ENCODE measurements around the gene TUBA1C. TPM values are rescaled to one million over a fixed set of nuclear protein-coding genes. Genes with fewer than 3 reads are reported as not detected.
"Not testable (repeated sequence)": the region's sequence is repeated elsewhere in the genome, so short reads cannot be mapped to it uniquely, and the experiment has no call there.

TUBA1C gene
- polyA plus RNA-seq, 2 donors: 299 to 1,124 TPM

DNA sequence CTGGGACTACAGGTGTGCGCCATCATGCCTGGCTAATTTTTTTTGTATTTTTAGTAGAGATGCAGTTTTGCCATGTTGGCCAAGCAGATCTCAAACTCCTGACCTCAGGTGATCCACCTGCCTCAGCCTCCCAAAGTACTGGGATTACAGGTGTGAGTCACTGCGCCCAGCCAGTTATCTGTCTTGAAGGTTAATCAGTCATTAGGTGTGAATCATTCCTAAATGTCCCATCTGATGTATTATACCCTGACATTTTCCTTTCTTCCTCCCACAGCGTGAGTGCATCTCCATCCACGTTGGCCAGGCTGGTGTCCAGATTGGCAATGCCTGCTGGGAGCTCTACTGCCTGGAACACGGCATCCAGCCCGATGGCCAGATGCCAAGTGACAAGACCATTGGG, 4.3 kb downstream of the TUBA1C start:
- not testable (repeated sequence) for H3K4me1 ChIP-seq (ENCODE audit: control insufficient read depth in 2 of 2, insufficient read depth in 2 of 2, low read length in 1 of 2); H3K9me3 ChIP-seq (ENCODE audit: control insufficient read depth in 2 of 2, insufficient read depth in 1 of 2, low read depth in 1 of 2, low read length in 1 of 2); H3K4me3 ChIP-seq (ENCODE audit: low read depth in 1 of 2, low read length in 2 of 2); H3K27me3 ChIP-seq (ENCODE audit: control insufficient read depth in 1 of 2, insufficient read depth in 2 of 2, low read length in 2 of 2)
- peak overlapping the region; percentile 74 to 77 for H3K27ac ChIP-seq (ENCODE audit: low read depth in 2 of 2, low read length in 1 of 2)
- 51 to 69% methylated on average over 4 to 6 of the region's 6 CpGs for WGBS, 2 donors
- H3K36me3 ChIP-seq (ENCODE audit: control insufficient read depth in 2 of 2, insufficient read depth in 2 of 2, low read length in 1 of 2): peaks cover 4 to 18% of the 10 kb centered on the region in 2 donors

DNA sequence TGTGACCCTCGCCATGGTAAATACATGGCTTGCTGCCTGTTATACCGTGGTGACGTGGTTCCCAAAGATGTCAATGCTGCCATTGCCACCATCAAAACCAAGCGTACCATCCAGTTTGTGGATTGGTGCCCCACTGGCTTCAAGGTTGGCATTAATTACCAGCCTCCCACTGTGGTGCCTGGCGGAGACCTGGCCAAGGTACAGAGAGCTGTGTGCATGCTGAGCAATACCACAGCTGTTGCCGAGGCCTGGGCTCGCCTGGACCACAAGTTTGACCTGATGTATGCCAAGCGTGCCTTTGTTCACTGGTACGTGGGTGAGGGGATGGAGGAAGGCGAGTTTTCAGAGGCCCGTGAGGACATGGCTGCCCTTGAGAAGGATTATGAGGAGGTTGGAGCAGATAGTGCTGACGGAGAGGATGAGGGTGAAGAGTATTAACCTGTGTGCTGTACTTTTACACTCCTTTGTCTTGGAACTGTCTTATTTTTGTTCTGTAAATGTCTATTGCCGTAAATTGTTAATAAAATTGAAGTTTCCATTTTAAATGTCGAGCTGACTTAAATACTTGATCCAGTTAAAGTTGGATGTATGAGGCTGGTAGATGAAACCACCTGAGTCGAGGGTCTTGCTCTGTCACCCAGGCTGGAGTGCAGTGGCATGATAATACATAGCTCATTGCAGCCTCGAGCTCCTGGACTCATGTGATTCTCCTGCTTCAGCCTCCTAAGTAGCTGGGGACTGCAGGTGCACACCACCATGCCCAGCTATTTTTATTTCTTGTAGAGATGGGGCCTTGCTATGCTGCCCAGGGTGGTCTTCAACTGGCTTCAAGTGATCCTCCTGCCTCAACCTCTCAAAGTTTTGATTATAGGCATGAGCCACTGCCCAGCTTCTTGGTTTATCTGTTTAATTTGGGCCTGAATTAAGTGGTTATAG, 8.2 kb downstream of the TUBA1C start:
- Histone ChIP-seq H3K36me3 (ENCODE audit: control insufficient read depth in 2 of 2, insufficient read depth in 2 of 2, low read length in 1 of 2) (peaks cover 4 to 21% of the 10 kb centered on the region in 2 donors), H3K9me3 (ENCODE audit: control insufficient read depth in 2 of 2, insufficient read depth in 1 of 2, low read depth in 1 of 2, low read length in 1 of 2) (no peaks in the 10 kb centered on the region), H3K27ac (ENCODE audit: low read depth in 2 of 2, low read length in 1 of 2) (no peak overlapping the region), H3K4me1 (ENCODE audit: control insufficient read depth in 2 of 2, insufficient read depth in 2 of 2, low read length in 1 of 2) (peaks cover 0 to 7% of the 10 kb centered on the region in 2 donors), H3K4me3 (ENCODE audit: low read depth in 1 of 2, low read length in 2 of 2) (no peak overlapping the region), H3K27me3 (ENCODE audit: control insufficient read depth in 1 of 2, insufficient read depth in 2 of 2, low read length in 2 of 2) (no peaks in the 10 kb centered on the region)
- WGBS, 2 donors: 94 to 95% methylated on average over 16 of the region's 16 CpGs

DNA sequence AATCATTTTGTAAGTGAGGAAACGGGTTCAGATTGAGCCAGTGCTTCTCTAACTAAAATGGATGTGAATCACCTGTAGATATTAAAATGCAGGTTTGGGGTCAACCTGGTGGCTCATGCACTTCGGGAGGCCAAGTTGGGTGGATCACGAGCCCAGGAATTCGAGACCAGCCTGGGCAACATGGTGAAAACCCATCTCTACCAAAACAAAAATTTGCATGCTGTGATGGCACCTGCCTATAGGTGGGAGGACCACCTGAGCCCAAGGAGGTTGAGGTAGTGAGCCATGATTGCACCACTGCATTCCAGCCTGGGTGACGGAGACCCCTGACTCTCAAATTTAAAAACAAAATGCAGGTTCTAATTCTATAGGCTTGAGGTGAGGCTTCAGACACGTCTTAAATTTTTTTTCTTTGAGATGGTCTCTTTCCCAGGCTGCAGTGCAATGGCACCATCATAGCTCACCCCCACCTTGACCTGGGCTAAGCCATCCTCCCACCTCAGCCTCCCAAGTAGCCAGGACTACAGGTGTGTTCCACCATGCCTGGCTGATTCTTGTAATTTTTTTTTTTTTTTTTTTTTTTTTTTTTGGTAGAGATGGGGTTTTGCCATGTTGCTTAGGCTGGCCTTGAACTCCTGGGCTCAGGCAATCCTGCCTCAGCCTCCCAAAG, 9.0 kb downstream of the TUBA1C start:
- Histone ChIP-seq H3K36me3 (ENCODE audit: control insufficient read depth in 2 of 2, insufficient read depth in 2 of 2, low read length in 1 of 2) (peaks cover 4 to 21% of the 10 kb centered on the region in 2 donors), H3K27ac (ENCODE audit: low read depth in 2 of 2, low read length in 1 of 2) (no peak overlapping the region), H3K27me3 (ENCODE audit: control insufficient read depth in 1 of 2, insufficient read depth in 2 of 2, low read length in 2 of 2) (no peaks in the 10 kb centered on the region), H3K4me3 (ENCODE audit: low read depth in 1 of 2, low read length in 2 of 2) (no peak overlapping the region), H3K4me1 (ENCODE audit: control insufficient read depth in 2 of 2, insufficient read depth in 2 of 2, low read length in 1 of 2) (peaks cover 0 to 7% of the 10 kb centered on the region in 2 donors), H3K9me3 (ENCODE audit: control insufficient read depth in 2 of 2, insufficient read depth in 1 of 2, low read depth in 1 of 2, low read length in 1 of 2) (no peaks in the 10 kb centered on the region)
- WGBS, 2 donors: 90 to 93% methylated on average over 6 of the region's 6 CpGs

DNA sequence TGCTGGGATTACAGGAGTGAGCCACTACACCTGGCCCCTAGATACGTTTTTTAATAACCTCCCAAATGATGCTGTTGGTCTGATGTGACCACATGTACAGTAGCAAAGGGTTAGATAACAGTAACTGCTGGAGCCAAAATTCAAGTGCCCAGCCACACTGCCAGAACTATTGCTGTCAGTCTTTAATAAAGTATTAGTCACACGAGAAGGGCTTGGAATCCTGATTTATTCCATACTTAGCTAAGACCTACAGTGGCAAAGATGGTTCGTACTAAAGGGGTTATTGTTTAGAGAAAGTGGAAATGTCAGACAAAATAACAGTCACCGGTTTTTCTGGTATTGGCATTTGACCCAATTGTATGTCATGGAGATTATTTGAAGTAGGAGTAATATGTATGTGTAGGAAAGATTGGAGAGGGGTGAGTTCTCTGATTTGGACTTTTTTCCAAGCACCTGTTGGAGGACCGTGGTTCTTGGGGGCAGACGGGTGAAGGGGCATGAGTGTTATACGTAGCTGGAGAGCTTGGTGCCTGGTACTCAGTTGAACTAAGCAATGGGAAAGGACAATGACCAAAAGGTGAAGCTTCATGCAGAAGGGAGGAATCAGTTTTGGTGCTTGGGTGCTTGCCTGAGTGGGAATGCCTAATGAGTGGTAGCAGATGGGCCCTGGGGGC, 9.7 kb downstream of the TUBA1C start:
- 71 to 77% methylated on average over 7 of the region's 7 CpGs for WGBS, 2 donors
- no peak overlapping the region for H3K27ac ChIP-seq (ENCODE audit: low read depth in 2 of 2, low read length in 1 of 2)
- no peak overlapping the region for H3K4me3 ChIP-seq (ENCODE audit: low read depth in 1 of 2, low read length in 2 of 2)
- peaks cover 0 to 3% of the 10 kb centered on the region in 2 donors for H3K4me1 ChIP-seq (ENCODE audit: control insufficient read depth in 2 of 2, insufficient read depth in 2 of 2, low read length in 1 of 2)
- H3K36me3 ChIP-seq (ENCODE audit: control insufficient read depth in 2 of 2, insufficient read depth in 2 of 2, low read length in 1 of 2): peaks cover 4 to 18% of the 10 kb centered on the region in 2 donors
- H3K9me3 ChIP-seq (ENCODE audit: control insufficient read depth in 2 of 2, insufficient read depth in 1 of 2, low read depth in 1 of 2, low read length in 1 of 2): no peaks in the 10 kb centered on the region
- no peaks in the 10 kb centered on the region for H3K27me3 ChIP-seq (ENCODE audit: control insufficient read depth in 1 of 2, insufficient read depth in 2 of 2, low read length in 2 of 2)

DNA sequence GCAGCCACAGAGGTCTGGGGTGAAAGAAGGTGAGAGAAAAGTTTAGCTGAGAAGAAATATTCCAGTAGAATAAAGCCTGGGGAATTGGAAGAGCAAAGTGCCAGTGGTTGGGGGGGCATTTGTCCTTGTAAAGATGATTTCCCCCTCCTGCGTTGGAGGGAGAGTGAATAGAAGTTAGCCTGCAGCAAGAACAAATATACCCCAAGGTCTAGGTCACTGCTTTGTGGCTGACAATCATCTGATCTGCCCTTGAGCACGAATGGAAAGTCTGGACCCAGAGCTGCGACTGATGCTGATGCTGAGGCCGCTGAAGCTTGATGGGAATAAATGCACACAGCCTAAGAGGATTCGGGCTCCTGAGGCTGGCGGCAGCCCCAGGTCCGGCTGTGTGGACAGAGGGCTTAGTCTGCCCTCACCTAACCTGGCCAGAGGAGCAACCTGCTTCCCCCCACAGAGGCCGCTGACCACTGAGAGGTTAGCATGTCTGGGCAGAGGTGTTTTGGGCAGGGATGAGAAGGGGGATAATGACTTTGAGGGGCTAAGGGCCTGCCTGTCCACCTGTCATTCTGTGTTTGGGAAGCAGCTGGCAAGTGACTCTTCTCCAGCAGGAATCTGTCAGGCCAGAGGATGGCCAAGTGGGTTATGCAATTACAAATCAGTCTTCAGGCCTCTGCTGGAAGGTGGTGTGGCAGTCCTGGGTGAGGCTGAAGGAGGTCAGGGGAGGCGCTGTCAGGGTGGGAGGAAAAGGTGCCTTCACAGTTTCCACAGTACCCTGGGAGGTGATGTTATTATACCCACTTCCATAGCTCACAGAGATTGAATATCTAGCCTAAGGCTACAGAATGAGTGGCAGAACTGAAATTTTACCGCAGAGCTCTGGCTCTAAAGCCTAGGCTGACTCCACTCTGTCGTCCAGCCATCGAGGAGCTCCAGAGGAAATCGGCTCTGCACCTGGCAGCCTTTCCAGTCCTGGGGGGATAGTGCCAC, 11.7 kb downstream of the TUBA1C start:
- Histone ChIP-seq H3K4me3 (ENCODE audit: low read depth in 1 of 2, low read length in 2 of 2) (no peak overlapping the region), H3K36me3 (ENCODE audit: control insufficient read depth in 2 of 2, insufficient read depth in 2 of 2, low read length in 1 of 2) (peaks cover 4 to 14% of the 10 kb centered on the region in 2 donors), H3K4me1 (ENCODE audit: control insufficient read depth in 2 of 2, insufficient read depth in 2 of 2, low read length in 1 of 2) (peaks cover 0 to 3% of the 10 kb centered on the region in 2 donors), H3K27me3 (ENCODE audit: control insufficient read depth in 1 of 2, insufficient read depth in 2 of 2, low read length in 2 of 2) (no peaks in the 10 kb centered on the region), H3K9me3 (ENCODE audit: control insufficient read depth in 2 of 2, insufficient read depth in 1 of 2, low read depth in 1 of 2, low read length in 1 of 2) (no peaks in the 10 kb centered on the region), H3K27ac (ENCODE audit: low read depth in 2 of 2, low read length in 1 of 2) (no peak overlapping the region)
- 76 to 77% methylated on average over 13 of the region's 13 CpGs for WGBS, 2 donors

DNA sequence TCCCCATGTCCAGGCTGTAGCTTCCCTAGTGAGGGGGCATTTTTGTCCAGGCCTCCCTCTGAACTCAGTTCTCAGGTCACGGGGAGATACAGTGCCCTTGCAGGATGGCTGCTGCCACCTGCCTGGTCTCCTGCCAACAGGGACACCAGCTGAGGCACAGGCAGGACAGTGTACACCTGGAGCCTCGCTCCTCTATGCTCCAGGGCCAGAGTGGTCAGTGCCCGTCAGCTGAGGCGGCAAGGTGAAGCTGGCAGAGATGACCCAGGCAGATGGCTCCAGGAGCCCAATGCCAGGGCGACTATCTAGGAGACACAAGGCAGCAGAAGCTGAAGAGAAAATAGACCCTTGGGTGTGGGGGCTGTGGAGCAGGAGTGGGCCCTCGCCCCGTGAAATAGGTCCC, 12.6 kb downstream of the TUBA1C start:
- H3K4me1 ChIP-seq (ENCODE audit: control insufficient read depth in 2 of 2, insufficient read depth in 2 of 2, low read length in 1 of 2): peaks cover 0 to 3% of the 10 kb centered on the region in 2 donors
- H3K27ac ChIP-seq (ENCODE audit: low read depth in 2 of 2, low read length in 1 of 2): no peak overlapping the region
- 89 to 91% methylated on average over 7 of the region's 7 CpGs for WGBS, 2 donors
- H3K4me3 ChIP-seq (ENCODE audit: low read depth in 1 of 2, low read length in 2 of 2): no peak overlapping the region
- H3K27me3 ChIP-seq (ENCODE audit: control insufficient read depth in 1 of 2, insufficient read depth in 2 of 2, low read length in 2 of 2): no peaks in the 10 kb centered on the region
- peaks cover 4 to 13% of the 10 kb centered on the region in 2 donors for H3K36me3 ChIP-seq (ENCODE audit: control insufficient read depth in 2 of 2, insufficient read depth in 2 of 2, low read length in 1 of 2)
- H3K9me3 ChIP-seq (ENCODE audit: control insufficient read depth in 2 of 2, insufficient read depth in 1 of 2, low read depth in 1 of 2, low read length in 1 of 2): no peaks in the 10 kb centered on the region

DNA sequence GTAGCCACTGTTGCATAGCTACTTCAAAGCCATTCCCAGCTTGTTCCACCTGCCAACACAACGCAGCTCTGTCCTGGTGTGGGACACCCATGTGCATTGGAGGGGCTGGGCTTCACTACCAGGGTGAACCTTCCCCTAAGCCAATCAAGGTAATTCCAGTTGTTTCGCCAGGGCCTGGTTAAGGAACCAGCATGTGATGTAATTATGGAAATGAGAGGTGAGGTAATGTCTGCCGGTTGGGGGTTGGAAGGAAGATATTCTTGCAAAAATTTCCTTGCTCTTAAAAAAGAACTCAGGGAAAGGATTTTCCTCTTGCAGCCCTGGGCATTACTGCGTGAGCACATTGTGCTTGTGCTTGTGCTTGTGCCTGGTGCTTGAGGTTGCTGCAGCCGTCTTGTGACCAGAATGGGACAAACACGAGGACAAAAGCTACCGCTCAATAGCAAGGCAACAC, 14.9 kb downstream of the TUBA1C start:
- Histone ChIP-seq H3K27ac (ENCODE audit: low read depth in 2 of 2, low read length in 1 of 2) (no peak overlapping the region), H3K36me3 (ENCODE audit: control insufficient read depth in 2 of 2, insufficient read depth in 2 of 2, low read length in 1 of 2) (peaks cover 0 to 2% of the 10 kb centered on the region in 2 donors), H3K27me3 (ENCODE audit: control insufficient read depth in 1 of 2, insufficient read depth in 2 of 2, low read length in 2 of 2) (peaks cover 0 to 1% of the 10 kb centered on the region in 2 donors), H3K9me3 (ENCODE audit: control insufficient read depth in 2 of 2, insufficient read depth in 1 of 2, low read depth in 1 of 2, low read length in 1 of 2) (no peaks in the 10 kb centered on the region), H3K4me1 (ENCODE audit: control insufficient read depth in 2 of 2, insufficient read depth in 2 of 2, low read length in 1 of 2) (peaks cover 0 to 3% of the 10 kb centered on the region in 2 donors), H3K4me3 (ENCODE audit: low read depth in 1 of 2, low read length in 2 of 2) (no peak overlapping the region)
- 64% methylated on average over 7 of the region's 7 CpGs for WGBS, 2 donors

DNA sequence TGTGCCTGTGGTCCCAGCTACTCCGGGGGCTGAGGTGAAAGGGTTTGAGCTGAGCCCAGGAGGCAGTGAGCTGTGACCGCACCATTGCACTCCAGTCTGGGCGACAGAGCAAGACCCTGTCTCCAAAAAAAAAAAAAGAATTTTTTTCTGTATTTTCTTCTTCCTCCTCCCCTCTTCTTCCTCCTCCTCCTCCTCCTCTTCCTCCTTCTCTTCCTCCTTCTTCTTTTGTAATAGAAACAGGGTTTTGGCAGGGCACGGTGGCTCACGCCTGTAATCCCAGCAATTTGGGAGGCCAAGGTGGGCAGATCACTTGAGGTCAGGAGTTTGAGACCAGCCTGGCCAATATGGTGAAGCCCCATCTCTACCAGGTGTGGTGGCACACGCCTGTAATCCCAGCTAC, 15.7 kb downstream of the TUBA1C start:
- not testable (repeated sequence) for H3K36me3 ChIP-seq (ENCODE audit: control insufficient read depth in 2 of 2, insufficient read depth in 2 of 2, low read length in 1 of 2); H3K4me1 ChIP-seq (ENCODE audit: control insufficient read depth in 2 of 2, insufficient read depth in 2 of 2, low read length in 1 of 2); H3K27me3 ChIP-seq (ENCODE audit: control insufficient read depth in 1 of 2, insufficient read depth in 2 of 2, low read length in 2 of 2); H3K4me3 ChIP-seq (ENCODE audit: low read depth in 1 of 2, low read length in 2 of 2); H3K9me3 ChIP-seq (ENCODE audit: control insufficient read depth in 2 of 2, insufficient read depth in 1 of 2, low read depth in 1 of 2, low read length in 1 of 2); H3K27ac ChIP-seq (ENCODE audit: low read depth in 2 of 2, low read length in 1 of 2)
- WGBS, 2 donors: 90 to 91% methylated on average over 6 of the region's 6 CpGs
